ENCODE results near the gene GJD3. TPM values are rescaled to one million over a fixed set of nuclear protein-coding genes. Genes with fewer than 3 reads are reported as not detected.

Gene GJD3
- total RNA-seq, 1 donor from 2014 or later: not detected

DNA sequence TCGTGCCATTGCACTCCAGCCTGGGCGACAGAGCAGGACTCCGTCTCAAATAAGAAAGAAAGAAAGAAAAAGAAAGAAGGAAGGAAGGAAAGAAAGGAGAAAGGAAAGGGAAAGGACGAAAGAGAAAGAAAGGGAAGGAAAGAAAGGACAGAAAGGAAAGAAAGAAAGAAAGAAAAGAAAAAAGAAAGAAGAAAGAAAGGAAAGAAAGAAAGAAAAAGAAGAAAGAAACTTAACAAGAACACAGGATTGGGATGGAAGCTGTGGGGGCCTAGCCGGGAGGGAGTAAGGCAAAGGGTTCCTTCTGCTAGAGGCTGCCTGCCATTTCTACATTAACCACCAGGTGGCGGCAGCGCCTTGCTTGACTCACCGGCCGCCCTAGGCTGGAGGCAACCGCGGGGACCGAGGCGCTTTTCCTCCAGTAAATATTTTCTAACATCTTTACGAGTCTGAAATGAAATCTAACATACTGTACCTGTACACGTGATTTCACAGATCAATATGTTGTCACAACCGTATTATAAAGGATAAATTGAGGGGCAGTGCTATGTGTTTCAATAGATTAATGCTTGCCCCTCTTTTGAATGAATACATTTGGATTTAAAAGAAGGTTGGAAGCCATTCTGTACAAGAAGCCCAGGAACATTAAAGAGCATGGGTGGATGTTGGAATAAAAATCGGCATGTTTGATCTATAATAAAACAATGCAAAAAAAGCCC is 6.1 kb downstream of the GJD3 start:
- ChIA-PET POLR2A (interaction anchor here (0.7 to 1.9 kb wide), 6 partner anchors 14 to 1560 kb away, joined by 3 to 7 read pairs (median 4); no protein-coding TSS in a partner anchor), CTCF (interaction anchor here (0.6 to 17.0 kb wide), 14 partner anchors 13 to 257 kb away, joined by 3 to 466 read pairs (median 4); partner anchors contain the start of gene RARA)
- TF ChIP-seq, protein P1, sequence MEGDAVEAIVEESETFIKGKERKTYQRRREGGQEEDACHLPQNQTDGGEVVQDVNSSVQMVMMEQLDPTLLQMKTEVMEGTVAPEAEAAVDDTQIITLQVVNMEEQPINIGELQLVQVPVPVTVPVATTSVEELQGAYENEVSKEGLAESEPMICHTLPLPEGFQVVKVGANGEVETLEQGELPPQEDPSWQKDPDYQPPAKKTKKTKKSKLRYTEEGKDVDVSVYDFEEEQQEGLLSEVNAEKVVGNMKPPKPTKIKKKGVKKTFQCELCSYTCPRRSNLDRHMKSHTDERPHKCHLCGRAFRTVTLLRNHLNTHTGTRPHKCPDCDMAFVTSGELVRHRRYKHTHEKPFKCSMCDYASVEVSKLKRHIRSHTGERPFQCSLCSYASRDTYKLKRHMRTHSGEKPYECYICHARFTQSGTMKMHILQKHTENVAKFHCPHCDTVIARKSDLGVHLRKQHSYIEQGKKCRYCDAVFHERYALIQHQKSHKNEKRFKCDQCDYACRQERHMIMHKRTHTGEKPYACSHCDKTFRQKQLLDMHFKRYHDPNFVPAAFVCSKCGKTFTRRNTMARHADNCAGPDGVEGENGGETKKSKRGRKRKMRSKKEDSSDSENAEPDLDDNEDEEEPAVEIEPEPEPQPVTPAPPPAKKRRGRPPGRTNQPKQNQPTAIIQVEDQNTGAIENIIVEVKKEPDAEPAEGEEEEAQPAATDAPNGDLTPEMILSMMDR (IDR thresholded peaks at IDR 0.05): peak; percentile 97
- Mint-ChIP-seq H3K4me3 (peak overlapping the region; percentile 50), H3K27ac (peak overlapping the region; percentile 24), H3K27me3 (peaks cover 14% of the 10 kb centered on the region), H3K4me1 (peaks cover 23% of the 10 kb centered on the region), H3K36me3 (ENCODE audit: low read depth) (peaks cover 24% of the 10 kb centered on the region), H3K9me3 (no peaks in the 10 kb centered on the region)
- DNase-seq (peak; percentile 82), ATAC-seq (ENCODE audit: low read depth) (peak; percentile 68)
- intact Hi-C loops (cut with micrococcal nuclease): loop anchor here (1.0 to 5.0 kb wide), 11 partner anchors 39 to 1309 kb away; partner anchors contain the start of gene IGFBP4

DNA sequence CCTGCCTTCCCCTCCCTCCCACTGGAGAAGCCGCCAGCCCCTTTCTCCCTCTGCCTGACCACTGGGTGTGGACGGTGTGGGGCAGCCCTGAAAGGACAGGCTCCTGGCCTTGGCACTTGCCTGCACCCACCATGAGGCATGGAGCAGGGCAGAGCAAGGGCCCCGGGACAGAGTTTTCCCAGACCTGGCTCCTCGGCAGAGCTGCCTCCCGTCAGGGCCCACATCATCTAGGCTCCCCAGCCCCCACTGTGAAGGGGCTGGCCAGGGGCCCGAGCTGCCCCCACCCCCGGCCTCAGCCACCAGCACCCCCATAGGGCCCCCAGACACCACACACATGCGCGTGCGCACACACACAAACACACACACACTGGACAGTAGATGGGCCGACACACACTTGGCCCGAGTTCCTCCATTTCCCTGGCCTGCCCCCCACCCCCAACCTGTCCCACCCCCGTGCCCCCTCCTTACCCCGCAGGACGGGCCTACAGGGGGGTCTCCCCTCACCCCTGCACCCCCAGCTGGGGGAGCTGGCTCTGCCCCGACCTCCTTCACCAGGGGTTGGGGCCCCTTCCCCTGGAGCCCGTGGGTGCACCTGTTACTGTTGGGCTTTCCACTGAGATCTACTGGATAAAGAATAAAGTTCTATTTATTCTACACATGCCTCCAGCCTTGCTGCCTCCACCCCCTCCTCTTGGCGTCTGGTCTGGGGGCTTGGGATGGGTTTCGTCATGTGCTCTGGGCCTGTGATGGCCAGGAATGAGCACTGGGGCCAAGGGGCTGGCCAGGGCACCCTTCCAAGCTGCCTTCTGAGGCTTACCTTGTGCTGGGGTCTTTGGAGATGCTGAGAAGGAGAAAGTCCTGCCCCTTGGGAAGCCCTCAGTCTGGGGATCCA is 7.3 kb downstream of the GJD3 start:
- peaks cover 10% of the 10 kb centered on the region for H3K27me3 Mint-ChIP-seq
- H3K9me3 Mint-ChIP-seq: no peaks in the 10 kb centered on the region
- H3K4me1 Mint-ChIP-seq: peaks cover 31% of the 10 kb centered on the region
- H3K4me3 Mint-ChIP-seq: no peak overlapping the region
- peaks cover 34% of the 10 kb centered on the region for H3K36me3 Mint-ChIP-seq (ENCODE audit: low read depth)
- H3K27ac Mint-ChIP-seq: no peak overlapping the region
- ATAC-seq (ENCODE audit: low read depth) (no peak), DNase-seq (no peak)
- ChIA-PET POLR2A (interaction anchor here (0.9 to 1.9 kb wide), 7 partner anchors 15 to 1309 kb away, joined by 3 to 5 read pairs (median 3); no protein-coding TSS in a partner anchor), CTCF (interaction anchor here (0.6 to 17.0 kb wide), 11 partner anchors 12 to 260 kb away, joined by 3 to 466 read pairs (median 4); partner anchors contain the start of gene RARA)
- TF ChIP-seq, protein P1 (IDR thresholded peaks at IDR 0.05): no peak
- intact Hi-C loops (cut with micrococcal nuclease): loop anchor here (5.0 kb wide), 4 partner anchors 40 to 1290 kb away; no protein-coding TSS in a partner anchor

- intact Hi-C loops (cut with micrococcal nuclease): loop anchor here (1.0 to 5.0 kb wide), 6 partner anchors 15 to 1291 kb away; no protein-coding TSS in a partner anchor
- peaks cover 42% of the 10 kb centered on the region for H3K4me1 Mint-ChIP-seq
- no peaks in the 10 kb centered on the region for H3K9me3 Mint-ChIP-seq
- TF ChIP-seq, protein P1 (IDR thresholded peaks at IDR 0.05): no peak
- POLR2A ChIA-PET: interaction anchor here (0.9 to 5.3 kb wide), 7 partner anchors 14 to 58 kb away, joined by 3 to 32 read pairs (median 3); no protein-coding TSS in a partner anchor
- DNase-seq (no peak), ATAC-seq (ENCODE audit: low read depth) (no peak)
- H3K36me3 Mint-ChIP-seq (ENCODE audit: low read depth): peaks cover 42% of the 10 kb centered on the region
- no peak overlapping the region for H3K27ac Mint-ChIP-seq
- no peak overlapping the region for H3K4me3 Mint-ChIP-seq
- H3K27me3 Mint-ChIP-seq: peaks cover 5% of the 10 kb centered on the region
- CTCF ChIA-PET: interaction anchor here (1.1 to 17.0 kb wide), 10 partner anchors 14 to 1310 kb away, joined by 3 to 466 read pairs (median 12); partner anchors contain the start of gene RARA
These were observed 8.5 kb downstream of the GJD3 start for GRCh38 chr17:40355804-40356758.

- POLR2A ChIA-PET: interaction anchor here (0.6 to 5.3 kb wide), 14 partner anchors 12 to 178 kb away, joined by 3 to 32 read pairs (median 6); no protein-coding TSS in a partner anchor
- H3K9me3 Mint-ChIP-seq: no peaks in the 10 kb centered on the region
- ATAC-seq (ENCODE audit: low read depth) (peak; percentile 78), DNase-seq (peak; percentile 86)
- peak overlapping the region; percentile 59 for H3K27ac Mint-ChIP-seq
- H3K36me3 Mint-ChIP-seq (ENCODE audit: low read depth): peaks cover 45% of the 10 kb centered on the region
- peaks cover 44% of the 10 kb centered on the region for H3K4me1 Mint-ChIP-seq
- no peaks in the 10 kb centered on the region for H3K27me3 Mint-ChIP-seq
- CTCF ChIA-PET: interaction anchor here (0.6 to 17.0 kb wide), 26 partner anchors 9 to 1311 kb away, joined by 3 to 466 read pairs (median 4); partner anchors contain the start of genes RARA and TOP2A
- no peak overlapping the region for H3K4me3 Mint-ChIP-seq
- intact Hi-C loops (cut with micrococcal nuclease): loop anchor here (1.0 to 5.0 kb wide), 6 partner anchors 14 to 1292 kb away; no protein-coding TSS in a partner anchor
- TF ChIP-seq, protein P1 (IDR thresholded peaks at IDR 0.05): peak; percentile 53
These were observed 9.3 kb downstream of the GJD3 start for GRCh38 chr17:40355123-40355803.
